ENCODE results near the gene SLC39A12. TPM values are rescaled to one million over a fixed set of nuclear protein-coding genes. Genes with fewer than 3 reads are reported as not detected.
"Not testable (repeated sequence)": the region's sequence is repeated elsewhere in the genome, so short reads cannot be mapped to it uniquely, and the experiment has no call there.

SLC39A12 gene
- total RNA-seq (2014; rRNA removed; shearing (Covaris generic)) = not detected in 2 replicates
- not detected in 2 replicates for polyA plus RNA-seq (2015; cell fraction: cytosol; rRNA removed)
- polyA plus RNA-seq (2015; cell fraction: nucleus; rRNA removed) = not detected in 2 replicates

- peak; percentile 77 for DNase-seq (ENCODE audit: low read depth)
Measured at GRCh38 chr10:17951868-17952371, at the start of gene SLC39A12. TSS of gene SLC39A12 (plus strand) at chr10:17951918. CDS start at chr10:17953277, 1,359 bp downstream.

- no peak for DNase-seq (ENCODE audit: low read depth)
Measured at GRCh38 chr10:17904564-17904963, 47.2 kb upstream of the SLC39A12 start.

- no peak for DNase-seq (ENCODE audit: low read depth)
Measured at GRCh38 chr10:17905491-17905890, 46.2 kb upstream of the SLC39A12 start.

- no peak for DNase-seq (ENCODE audit: low read depth)
Measured at GRCh38 chr10:17906002-17906401, 45.7 kb upstream of the SLC39A12 start.

- no peak for DNase-seq (ENCODE audit: low read depth)
Measured at GRCh38 chr10:17907641-17908040, 44.1 kb upstream of the SLC39A12 start.

GRCh38 chr10:17910125-17910789, 41.5 kb upstream of the SLC39A12 start:
- DNase-seq (ENCODE audit: low read depth) = peak; percentile 52

GRCh38 chr10:17912754-17913153, 39.0 kb upstream of the SLC39A12 start:
- DNase-seq (ENCODE audit: low read depth) = no peak

GRCh38 chr10:17913604-17914003, 38.1 kb upstream of the SLC39A12 start:
- DNase-seq (ENCODE audit: low read depth) = no peak

- DNase-seq (ENCODE audit: low read depth) = no peak
Measured at GRCh38 chr10:17914169-17915045, 37.3 kb upstream of the SLC39A12 start.

GRCh38 chr10:17915181-17915580, 36.5 kb upstream of the SLC39A12 start:
- DNase-seq (ENCODE audit: low read depth) = no peak

GRCh38 chr10:17918187-17918903, 33.4 kb upstream of the SLC39A12 start:
- no peak for DNase-seq (ENCODE audit: low read depth)

- DNase-seq (ENCODE audit: low read depth) = no peak
Measured at GRCh38 chr10:17921378-17921777, 30.3 kb upstream of the SLC39A12 start.

GRCh38 chr10:17923728-17924127, 28.0 kb upstream of the SLC39A12 start:
- DNase-seq (ENCODE audit: low read depth) = peak; percentile 88

- DNase-seq (ENCODE audit: low read depth) = peak; percentile 13
Measured at GRCh38 chr10:17943033-17943745, 8.5 kb upstream of the SLC39A12 start.

GRCh38 chr10:17950269-17950668, 1.4 kb upstream of the SLC39A12 start:
- not testable (repeated sequence) for DNase-seq (ENCODE audit: low read depth)

- no peak for DNase-seq (ENCODE audit: low read depth)
Measured at GRCh38 chr10:17950726-17951125, 992 bp upstream of the SLC39A12 start.

- not testable (repeated sequence) for DNase-seq (ENCODE audit: low read depth)
Measured at GRCh38 chr10:17954372-17954771, 2.7 kb downstream of the SLC39A12 start.

GRCh38 chr10:17954861-17955260, 3.1 kb downstream of the SLC39A12 start:
- no peak for DNase-seq (ENCODE audit: low read depth)

- no peak for DNase-seq (ENCODE audit: low read depth)
Measured at GRCh38 chr10:17958049-17958448, 6.3 kb downstream of the SLC39A12 start.

GRCh38 chr10:17959870-17960269, 8.2 kb downstream of the SLC39A12 start:
- no peak for DNase-seq (ENCODE audit: low read depth)
